PFSK-1 (cell line): ENCODE measurements around the gene LTBP1.

Experiments
- FOXP2 ChIP-seq: optimal IDR thresholded peaks from 2 replicates; pipeline ENCODE3; 2011; ENCODE audit warnings: borderline replicate concordance, control low read depth, inconsistent platforms; ENCODE audit not compliant: insufficient read depth; ENCODE audit errors: extremely low read length, extremely low read depth
- POLR2AphosphoS5 ChIP-seq: IDR thresholded peaks from 2 replicates; pipeline ENCODE4 v1.6.1; 2012; ENCODE audit warnings: low read depth, mild to moderate bottlenecking, control low read depth, low read length, moderate library complexity
- REST ChIP-seq, 2 experiments: IDR thresholded peaks; 2 replicates each; pipeline versions ENCODE4 v1.6.1 to v1.8.0; 2011 to 2012; ENCODE audit warnings: low read depth in 2 of 2, low read length in 2 of 2, control low read depth in 1 of 2, inconsistent platforms in 1 of 2, mild to moderate bottlenecking in 1 of 2, moderate library complexity in 1 of 2; ENCODE audit not compliant: insufficient read depth in 1 of 2
- SIN3A ChIP-seq: IDR thresholded peaks from 2 replicates; pipeline ENCODE4 v1.6.1; 2012; ENCODE audit warnings: mild to moderate bottlenecking, low read length, moderate library complexity, borderline replicate concordance; ENCODE audit not compliant: insufficient read depth
- TAF1 ChIP-seq: IDR thresholded peaks from 2 replicates; pipeline ENCODE4 v1.6.1; 2012; ENCODE audit warnings: low read length, control low read depth, borderline replicate concordance; ENCODE audit not compliant: insufficient read depth

- no peak for TF ChIP-seq REST (IDR thresholded peaks at IDR 0.05; ENCODE audit: insufficient read depth in 1 of 2, low read depth in 2 of 2, low read length in 2 of 2)
- no peak for TF ChIP-seq POLR2AphosphoS5
- no peak for TF ChIP-seq TAF1
- no peak for TF ChIP-seq SIN3A
- TF ChIP-seq FOXP2: no peak
These were observed 393.5 kb downstream of the LTBP1 start for GRCh38 chr2:33340280-33340679.
